VCaP (cell line): ENCODE data around the gene STX10.

ENCODE experiments used
- H3K27ac ChIP-seq: fragments of 450-650 bp; 2 replicates; pipeline ENCODE4 v1.5.1; 2017
- CTCF ChIP-seq: fragments of 450-650 bp; conservative IDR thresholded peaks from 2 replicates; pipeline ENCODE4 v1.5.1; 2017; ENCODE audit warnings: mild to moderate bottlenecking, moderate library complexity

Gene STX10

DNA sequence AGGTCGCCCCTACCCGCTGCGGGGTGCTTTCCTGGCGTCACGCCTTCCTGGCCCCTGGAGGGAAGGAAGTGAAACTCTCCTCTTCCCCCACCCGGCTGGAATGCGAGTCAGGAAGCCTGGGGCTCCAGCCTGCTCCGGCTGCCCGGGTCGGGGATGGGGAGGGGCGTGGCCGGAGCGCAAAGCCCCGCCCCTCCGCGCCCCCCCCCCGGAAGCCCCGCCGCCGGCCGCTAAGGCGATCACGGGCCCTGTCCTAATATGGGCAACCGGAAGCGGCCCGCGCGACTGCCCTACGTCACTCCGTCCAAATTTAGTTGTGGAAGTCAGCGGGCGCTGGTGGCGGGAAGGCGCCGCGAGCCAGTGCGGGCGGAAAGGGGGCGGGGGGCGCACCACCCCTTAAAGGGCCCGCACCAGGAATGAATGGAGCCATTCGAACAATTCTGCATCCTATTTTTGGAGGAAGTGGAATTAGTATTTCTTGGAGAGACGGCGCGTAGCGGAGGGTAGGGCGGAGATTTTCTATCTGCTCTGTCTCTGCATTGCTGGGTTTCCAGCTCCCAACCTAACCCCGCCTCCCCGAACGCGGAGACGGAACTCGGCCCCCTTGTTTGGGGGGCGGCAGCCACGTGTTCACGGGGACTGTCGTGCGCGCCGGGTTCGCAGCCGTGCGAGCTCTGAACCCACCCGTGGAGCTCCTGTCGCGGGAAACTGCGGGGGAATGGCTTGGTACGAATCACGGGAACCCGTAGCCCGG is 1.6 kb upstream of the STX10 start:
- no peak for TF ChIP-seq CTCF
- peak overlapping the region; percentile 95 for H3K27ac ChIP-seq

DNA sequence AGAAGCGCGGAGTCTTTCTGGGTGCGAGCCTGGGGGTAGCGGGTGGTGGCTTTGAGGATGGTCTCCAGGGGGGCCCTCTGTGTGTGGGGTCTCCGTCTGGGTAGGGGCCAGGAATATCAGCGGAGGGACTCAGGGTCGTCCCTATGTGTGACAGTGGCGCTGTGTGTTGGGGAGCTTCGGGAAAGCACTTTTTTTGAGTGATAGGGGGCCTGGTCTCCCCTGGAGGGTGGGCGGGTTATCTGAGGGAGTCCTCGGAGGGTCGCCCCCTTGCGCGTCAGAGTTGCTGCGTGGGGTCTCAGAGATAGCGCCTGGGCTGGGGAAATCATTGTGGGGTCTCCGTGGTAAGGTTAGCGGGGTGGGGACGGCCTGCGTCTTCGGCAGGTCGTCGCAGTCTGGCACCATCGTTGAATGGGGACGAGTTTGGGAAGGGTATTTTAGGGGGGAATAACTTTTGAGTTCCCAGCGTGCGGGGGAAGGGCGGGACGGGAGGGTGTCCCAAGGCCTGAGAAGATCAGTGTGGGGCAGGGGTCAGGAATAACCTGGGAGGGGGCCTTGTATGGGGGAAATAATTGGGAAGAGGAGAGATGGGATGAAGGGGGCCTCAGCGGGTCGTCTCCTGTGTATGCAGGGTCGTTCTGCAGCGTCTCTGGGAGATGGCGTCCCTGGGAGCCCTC is 893 bp upstream of the STX10 start:
- no peak for TF ChIP-seq CTCF
- H3K27ac ChIP-seq: peak overlapping the region; percentile 95

GRCh38 chr19:13149628-13150186 is 468 bp downstream of the STX10 start:
- H3K27ac ChIP-seq: peak overlapping the region; percentile 95
- no peak for TF ChIP-seq CTCF

GRCh38 chr19:13149173-13149627 is 975 bp downstream of the STX10 start:
- H3K27ac ChIP-seq: peak overlapping the region; percentile 95

GRCh38 chr19:13146763-13147563 is 3.2 kb downstream of the STX10 start:
- no peak overlapping the region for H3K27ac ChIP-seq
- no peak for TF ChIP-seq CTCF

DNA sequence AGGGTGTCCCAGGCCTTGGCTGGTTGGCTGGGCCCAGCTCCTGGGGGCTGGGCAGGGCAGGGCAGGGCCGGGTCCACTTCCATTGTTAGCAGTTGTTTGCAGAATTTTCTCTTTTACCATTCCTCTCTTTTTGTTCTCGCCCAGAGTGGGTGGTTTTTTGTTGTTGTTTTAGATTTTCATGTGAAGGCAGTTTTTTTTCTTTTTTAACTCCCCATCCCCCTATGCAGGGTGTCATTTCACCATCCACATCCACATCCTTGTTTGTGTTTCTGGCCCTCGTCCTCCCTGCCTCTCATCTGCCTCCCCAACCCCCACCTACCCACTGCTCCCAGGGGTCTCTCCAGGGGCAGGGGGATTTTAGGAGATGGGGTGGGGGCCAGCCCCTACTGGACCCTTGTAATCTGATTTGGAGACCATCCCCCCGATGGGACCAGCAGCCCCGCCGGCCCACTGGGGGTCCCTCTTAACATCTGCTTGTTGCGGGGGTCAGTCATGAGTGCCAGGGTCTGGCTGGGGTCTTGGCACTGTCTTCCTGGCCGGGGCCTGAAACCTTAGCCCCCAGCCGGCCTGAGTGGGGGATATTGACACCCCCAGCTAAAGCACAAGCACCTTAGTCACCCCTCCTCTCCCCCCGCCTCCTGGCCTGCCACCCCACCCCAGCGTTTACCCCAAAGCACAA is 10.4 kb downstream of the STX10 start:
- no peak overlapping the region for H3K27ac ChIP-seq
- TF ChIP-seq CTCF: no peak

- no peak overlapping the region for H3K27ac ChIP-seq
- no peak for TF ChIP-seq CTCF
Measured at GRCh38 chr19:13138916-13139198, 11.3 kb downstream of the STX10 start.
